HG03108 (cell line): ENCODE results near the gene ZNF362.

Experiments
- ATAC-seq: cut with Tn5 transposase; IDR thresholded peaks from one replicate; pipeline ENCODE4 v1.9.1; 2021; ENCODE audit warnings: moderate library complexity; ENCODE audit not compliant: unreplicated experiment

Gene ZNF362

DNA sequence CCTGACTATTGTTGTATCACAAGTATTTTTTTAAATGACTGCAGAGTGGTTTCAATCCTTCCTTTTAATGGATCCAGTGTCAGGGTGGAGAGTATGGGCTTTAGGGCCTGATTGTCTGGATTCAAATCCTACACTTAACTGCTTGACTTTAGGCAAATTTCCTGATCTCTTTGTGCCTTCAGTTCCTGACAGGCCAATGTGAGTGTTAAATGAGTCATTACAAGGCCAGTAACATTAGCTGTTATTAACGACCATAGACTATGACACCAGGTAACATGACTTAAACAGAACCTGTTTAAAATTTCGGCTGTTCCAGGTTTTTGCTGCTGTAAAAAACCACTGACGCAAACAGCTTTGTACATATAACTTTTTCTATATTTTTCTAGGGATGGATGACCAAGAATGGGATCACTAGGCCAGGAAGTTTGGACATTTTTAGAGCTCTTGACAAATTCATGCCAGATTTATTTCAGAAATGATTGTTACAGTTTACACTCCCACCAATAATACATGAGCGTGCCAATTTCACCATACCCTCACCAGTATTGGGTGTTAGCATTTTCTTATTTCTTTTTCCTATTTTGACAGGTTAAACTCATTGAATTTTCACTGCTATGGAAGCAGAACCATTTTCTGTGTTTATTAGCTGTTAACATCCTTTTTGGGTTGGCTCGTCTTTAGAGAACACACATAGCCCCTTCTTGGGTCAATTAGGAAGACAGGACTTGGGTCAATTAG, 11.3 kb downstream of the ZNF362 start:
- ATAC-seq, result no peak

DNA sequence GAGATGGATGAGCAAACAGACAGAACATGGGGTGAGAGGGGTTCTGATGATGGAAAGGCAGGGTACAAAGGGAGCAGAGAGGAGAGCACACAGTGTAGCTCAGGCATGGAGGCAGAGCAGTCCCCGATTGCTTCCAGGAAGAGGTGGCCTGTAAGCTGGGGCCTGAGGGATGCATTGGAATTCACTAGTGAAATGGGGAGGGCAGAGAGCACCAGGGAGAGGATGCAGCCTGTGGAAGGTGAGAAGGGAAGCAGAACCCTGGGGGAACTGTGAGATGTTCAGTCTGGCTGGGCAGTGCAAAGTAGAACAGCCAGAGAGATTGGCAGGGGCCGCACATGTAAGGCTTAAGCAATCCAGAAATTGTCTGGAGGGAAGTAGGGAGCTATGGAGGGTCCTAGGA, 12.2 kb downstream of the ZNF362 start:
- ATAC-seq, result no peak

DNA sequence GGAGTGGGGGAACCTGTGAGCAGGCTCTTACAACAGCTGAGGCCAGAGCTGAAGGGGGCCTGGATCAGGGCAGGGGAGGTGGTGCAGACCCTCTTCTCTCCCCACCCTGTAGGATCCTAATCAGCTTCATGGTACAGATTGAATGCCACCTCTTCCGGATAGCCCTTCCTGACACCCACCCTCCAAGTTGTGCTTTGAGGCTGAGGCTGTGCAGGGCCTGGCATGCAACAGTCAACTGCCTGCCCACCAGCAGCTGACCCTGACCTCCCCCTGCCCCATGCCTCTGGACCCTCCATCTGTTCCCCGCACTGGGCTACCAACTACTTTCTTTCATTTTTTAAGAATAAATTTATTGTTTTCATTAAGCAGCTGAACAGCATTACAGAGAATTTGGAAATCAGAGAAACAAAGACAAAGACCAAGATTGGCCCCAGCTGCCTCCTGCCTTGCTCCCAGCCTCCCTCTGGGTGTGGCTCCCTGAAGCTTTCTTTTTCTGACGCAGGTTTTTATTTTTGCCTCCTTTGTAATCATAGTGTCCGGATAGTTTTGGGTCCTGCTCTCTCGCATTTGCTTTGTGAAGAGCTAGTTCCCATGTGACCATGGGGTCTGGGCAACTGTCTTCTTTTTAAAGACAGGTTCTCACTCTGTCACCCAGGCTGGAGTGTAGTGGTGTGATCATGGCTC, 12.8 kb downstream of the ZNF362 start:
- ATAC-seq, result no peak

DNA sequence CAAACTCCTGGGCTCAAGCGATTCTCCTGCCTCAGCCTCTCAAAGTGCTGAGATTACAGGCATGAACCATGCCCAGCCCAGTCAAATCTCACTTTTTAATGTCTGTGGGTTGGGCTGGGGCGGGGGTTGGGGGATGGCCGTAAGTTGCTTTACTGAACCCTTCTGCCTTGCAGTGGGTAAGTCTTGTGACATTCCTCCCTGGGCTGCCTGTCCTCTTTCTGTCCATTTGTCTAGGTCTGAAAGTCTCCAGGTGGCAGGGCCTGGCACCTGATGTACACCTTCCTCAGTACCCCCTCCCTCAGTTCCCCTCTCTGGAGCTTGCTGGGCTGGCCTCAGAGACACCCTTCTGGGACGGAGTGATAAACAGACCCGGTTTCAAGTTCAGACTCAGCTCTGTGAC, 13.3 kb downstream of the ZNF362 start:
- no peak for ATAC-seq

DNA sequence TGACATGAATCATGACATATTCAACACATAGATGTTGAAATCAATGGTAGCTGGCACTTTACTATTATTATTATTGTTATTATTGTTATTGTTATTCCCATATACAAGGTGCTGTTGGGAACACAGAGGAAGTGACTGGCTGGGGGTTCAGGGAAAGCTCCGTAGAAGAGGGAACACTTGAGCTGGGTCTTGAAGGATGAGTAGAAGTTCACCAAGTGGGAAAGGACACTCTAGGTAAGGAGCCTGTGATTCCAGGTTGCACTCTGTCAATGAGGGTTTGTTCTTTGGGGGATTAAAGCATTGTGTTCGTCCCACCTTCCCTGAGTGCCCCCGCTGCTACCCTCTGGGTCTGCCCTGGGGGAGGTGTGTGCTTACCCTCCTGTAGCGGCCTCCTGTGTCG, 14.1 kb downstream of the ZNF362 start:
- no peak for ATAC-seq

DNA sequence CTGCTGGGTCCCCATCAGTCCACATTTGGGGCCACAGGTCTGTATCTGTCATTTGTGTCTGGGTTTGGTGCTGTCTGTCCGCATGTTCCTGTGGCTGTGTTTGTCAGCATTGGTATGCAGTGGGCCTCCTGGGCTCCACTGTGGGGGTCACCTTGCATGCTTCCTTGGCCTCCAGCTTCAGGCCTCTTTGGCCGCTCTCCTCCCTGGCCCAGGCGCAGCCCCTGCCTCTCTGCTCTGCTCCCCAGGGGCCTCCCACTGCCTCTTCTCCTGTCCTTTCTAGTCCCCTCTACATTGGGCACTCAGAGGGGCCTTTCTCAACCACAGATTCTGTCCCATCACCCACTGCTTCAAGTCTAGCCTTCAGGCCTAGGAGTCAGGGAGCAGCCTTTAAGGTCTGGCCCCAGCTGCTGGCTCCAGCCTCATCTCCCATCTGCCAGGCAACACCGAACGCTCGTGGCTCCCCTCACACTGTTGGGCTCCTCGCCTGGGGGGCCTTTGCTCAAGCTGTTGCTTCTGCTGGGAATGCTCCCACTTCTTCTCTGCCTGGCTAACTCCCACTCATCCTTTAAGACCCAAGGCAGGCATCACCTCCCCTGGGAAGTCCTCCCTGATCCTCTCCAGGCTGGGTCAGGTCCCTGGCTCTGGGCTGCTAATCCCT, 14.6 kb downstream of the ZNF362 start:
- ATAC-seq, result no peak

DNA sequence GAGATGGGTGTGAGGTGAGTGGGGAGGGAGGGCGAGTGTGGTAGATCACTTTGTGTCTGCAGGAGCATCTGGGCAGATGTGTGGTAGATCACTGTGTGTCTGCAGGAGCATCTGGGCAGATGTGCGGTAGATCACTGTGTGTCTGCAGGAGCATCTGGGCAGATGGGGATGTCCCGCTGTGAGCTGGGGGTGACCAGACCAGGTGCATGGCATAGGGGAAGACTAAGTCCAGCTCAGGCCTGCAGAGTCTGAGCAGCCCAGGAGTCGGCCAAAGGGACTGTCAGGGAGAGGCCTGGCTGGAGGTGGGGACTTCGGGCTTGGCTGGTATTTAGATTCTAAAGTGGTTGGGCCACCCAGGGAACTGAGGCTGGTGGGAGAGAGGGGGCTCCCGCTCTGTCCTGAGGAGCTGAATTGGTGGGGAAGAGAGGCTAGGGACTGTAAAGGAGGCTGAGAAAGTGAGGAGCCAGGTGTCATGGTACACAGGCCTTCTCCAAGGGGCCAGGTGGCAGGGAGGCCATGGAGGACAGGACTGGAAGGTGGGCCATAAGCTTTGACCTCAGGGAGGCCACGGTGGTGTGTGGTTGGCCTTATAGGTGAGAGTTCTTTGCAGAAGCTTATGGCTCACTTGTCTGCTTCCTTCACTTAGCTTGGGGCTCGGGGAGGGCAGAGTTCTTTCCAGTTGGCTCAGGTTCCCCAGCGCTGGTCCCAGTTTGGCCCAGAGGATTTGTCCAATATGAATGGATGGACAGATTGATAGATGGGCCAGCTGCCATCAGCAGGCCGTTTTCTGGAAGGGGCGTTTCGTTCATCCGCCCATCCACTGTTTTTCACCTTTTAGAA, 15.6 kb downstream of the ZNF362 start:
- ATAC-seq, result no peak

DNA sequence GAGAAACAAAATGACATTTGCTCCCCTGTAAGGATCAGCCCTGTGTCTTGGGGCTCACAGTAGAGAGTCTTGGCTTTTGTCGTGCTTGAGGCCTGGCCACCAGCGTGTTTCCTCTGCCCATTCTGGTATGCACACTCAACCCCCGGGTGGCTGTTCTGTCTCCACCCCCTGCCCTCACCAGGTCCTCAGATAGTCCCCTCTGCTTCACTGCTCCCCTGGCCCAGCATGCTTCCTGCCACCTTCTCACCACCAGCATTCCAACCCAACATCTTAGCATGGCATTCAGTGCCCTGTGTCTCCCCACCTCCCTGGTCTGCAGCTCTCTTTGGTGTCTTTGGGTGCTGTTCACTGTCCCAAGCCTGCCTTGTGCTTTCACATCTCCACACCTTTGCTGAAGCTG, 16.2 kb downstream of the ZNF362 start:
- ATAC-seq, result no peak

DNA sequence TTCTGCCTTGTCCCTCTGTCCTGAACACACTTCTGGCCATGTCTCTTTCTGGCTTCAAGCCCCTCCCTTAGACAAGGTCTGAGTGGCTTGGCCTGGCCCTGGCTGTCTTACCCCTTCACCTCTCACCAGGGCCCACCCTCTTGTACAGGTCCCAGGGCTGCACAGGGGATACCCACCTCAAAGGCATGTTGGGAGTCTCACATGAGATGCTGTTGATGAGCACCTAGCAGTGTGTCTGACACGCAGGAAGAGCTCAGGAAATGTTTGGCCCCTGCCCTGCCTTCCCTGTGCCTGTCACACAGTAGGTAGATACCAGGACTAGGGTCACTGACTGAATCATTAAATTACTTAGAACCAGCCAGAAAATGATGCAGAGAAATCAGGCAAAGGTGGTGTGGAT, 16.6 kb downstream of the ZNF362 start:
- no peak for ATAC-seq

DNA sequence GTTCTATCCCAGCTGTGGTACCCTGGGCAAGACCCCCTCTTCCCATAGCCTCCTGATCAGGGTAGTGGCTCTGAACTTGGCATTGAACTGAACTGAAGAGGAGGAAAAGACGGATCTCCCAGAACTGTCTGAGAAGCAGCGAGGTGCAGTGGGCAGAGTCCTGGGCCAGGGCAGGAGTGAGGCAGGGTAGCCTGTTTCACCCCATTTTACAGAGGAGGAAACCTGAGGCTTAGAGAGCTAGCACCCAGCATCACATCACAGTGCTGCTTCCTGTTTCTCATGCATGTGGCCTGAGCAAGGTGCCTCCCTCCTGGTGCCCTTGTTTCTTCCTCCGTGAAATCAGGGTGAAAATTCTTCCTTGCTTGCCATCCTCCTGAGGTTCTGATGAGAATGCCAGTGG, 17.1 kb downstream of the ZNF362 start:
- ATAC-seq, result no peak

DNA sequence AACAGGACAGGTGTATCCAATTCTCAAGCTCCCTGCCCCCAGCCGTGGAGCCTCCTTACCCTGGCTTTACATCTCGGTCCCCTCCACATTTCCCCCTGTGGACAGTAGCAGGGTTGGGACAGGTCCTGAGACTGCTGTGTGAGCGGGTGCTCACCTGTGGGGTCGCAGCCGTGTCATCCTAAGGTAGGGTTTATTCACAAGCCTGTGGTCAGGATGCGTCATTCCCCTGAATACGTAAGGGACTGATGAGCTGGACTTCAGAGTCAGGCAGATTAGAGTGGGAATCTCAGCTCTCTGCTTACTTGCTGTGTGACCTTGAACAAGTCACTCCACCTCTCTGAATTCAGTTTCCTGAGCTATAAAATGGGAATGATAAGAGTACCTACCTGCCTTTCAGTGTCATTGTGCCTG, 17.7 kb downstream of the ZNF362 start:
- ATAC-seq, result no peak

DNA sequence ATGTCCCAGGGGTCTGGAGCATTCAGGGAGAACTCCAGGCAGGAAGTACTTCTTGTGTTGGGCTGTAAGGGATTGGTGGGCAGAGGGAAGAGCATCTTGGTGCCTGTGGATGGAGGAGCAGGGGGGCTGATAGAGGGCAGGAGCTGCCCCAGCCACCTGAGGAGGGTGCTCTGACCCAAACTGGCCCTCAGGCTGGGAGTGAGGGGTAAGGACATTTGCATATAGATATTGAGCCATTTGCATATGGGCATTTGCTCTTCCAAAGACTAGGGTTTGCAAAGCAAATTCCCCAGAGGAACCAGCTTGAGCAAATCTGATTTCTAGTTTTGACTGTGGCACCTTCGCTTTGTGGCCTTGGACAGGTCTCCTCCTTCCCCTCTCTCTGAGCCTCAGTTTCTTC, 18.2 kb downstream of the ZNF362 start:
- ATAC-seq, result no peak

DNA sequence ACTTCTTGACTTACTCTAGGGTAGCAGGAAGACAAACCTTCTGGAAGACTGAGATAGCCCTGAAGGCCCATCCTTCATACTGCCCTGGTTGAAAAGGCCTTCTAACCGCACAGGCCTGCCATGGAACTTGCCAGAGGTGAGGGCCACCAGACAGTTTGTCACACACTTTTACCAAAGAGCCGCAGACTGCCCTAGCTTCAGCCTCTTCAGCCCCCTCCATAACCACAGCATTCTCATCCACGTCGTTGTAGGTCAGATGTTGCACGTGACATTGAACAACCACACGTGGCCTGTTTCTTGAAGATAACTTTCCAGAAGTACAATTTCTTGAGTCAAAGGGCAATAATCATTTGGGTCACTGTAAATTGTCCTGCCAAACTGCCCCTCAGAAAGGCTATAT, 18.9 kb downstream of the ZNF362 start:
- no peak for ATAC-seq

DNA sequence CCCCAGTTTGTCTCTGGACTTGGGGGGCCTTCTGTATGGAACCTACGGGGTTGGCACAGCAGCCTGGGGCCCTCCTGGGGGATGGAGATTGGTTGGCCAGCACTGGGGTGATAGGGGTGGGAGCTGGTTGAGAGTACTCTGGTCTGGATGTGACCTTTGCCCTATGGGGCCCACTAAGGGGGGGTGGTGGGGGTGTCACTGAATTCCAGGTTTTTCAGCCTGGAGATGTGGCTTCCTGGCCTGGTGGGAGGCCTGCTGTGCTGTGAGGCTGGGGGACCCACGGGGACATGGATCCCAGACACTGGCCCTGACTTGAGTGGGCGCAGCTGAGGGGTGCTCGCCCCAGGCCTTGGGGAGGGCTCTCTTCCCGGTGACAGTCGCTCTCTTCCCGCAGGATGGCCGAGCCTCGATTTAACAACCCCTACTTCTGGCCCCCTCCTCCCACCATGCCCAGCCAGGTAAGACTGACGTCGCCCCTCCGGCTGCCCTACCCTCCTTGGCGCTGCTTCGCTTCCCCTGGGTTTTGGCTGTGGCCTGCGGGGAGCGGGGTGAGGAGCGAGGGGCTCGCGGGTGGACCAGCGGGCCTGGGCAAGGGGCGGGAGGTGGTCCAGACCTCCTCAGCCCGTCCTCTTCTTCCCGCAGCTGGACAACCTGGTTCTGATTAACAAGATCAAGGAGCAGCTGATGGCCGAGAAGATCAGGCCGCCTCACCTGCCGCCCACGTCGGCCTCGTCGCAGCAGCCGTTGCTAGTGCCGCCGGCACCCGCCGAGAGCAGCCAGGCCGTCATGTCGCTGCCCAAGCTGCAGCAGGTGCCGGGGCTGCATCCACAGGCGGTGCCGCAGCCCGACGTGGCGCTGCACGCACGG, 19.6 kb downstream of the ZNF362 start:
- no peak for ATAC-seq

DNA sequence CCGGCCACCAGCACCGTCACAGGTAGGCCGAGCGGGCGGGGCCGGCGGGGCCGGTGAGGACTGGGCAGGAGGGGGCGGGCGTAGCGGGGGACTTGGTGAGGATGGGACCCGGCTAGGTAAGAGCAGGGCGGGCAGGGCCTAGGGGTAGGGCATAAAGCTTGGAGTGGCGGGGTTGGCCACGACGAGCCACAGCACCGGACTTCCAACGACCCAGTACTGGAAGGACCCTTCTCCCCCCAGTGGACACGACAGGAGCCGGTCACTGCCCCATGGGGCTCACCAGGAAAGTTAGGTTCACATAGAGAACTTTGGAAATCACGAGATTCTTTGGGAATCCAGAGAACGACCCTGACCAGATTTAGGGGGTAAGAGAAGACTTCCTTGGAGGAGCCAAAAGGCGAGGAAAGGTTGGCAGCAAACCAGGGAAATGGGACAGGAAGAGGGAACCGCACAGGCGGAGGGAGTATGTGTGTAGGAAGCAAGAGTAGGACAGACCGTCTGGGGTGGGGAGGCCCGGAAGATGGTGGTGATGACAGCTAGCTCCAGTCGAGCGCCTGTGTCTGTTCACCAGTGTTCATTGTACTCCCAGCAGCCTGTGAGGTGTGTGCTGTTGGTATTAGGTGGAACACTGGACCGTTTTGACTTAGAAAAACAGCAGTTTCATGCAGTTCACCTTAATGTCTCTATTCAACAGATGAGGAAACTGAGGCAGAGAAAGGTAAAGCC, 20.4 kb downstream of the ZNF362 start:
- no peak for ATAC-seq

DNA sequence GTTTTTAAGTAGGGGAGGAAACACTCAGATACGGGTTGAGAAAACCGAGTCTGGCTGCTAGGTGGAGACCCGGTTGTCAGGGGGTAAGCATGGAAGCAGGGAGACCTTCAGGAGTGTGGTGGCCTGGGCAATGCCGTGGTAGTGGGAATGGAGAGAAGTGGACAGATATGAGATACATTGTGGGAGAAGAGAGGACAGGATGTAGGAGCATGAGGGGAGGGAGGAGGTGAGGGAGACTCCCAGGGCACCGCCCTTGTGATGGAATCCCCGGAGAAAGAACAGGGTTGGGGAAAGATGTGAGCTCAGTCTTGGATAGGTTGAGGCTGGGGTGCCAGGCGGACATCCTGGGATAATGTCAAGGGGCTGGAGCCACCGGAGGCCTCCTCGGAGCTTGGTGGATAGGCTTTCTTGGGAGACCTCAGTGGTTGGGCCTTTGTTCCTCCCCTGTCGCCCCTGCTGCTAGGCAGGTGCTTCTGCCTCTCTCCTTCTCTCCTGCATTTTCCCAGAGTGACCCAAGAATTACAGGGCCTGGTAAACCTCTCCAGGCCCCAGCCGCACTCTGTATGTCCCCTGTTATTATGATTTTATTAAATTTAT, 21.3 kb downstream of the ZNF362 start:
- ATAC-seq, result no peak

DNA sequence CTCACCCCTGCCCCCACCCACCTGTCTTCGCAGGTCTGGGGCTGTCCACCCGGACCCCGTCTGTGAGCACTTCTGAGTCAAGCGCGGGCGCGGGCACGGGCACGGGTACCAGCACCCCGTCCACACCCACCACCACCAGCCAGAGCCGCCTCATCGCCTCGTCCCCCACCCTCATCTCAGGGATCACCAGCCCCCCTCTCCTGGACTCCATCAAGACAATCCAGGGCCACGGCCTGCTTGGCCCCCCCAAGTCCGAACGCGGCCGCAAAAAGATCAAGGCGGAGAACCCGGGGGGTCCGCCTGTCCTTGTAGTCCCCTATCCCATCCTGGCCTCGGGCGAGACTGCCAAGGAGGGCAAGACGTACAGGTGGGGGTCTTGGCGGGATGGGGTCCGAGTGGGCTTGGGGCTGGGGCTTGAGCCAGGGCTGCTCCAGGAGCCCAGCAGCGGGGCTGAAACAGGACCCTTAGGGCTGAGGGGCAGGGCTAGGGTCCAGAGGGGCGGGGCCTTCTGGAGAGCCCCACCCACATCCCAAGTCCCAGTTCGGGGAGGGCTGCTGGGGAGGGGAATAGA, 23.9 kb downstream of the ZNF362 start:
- ATAC-seq, result no peak

DNA sequence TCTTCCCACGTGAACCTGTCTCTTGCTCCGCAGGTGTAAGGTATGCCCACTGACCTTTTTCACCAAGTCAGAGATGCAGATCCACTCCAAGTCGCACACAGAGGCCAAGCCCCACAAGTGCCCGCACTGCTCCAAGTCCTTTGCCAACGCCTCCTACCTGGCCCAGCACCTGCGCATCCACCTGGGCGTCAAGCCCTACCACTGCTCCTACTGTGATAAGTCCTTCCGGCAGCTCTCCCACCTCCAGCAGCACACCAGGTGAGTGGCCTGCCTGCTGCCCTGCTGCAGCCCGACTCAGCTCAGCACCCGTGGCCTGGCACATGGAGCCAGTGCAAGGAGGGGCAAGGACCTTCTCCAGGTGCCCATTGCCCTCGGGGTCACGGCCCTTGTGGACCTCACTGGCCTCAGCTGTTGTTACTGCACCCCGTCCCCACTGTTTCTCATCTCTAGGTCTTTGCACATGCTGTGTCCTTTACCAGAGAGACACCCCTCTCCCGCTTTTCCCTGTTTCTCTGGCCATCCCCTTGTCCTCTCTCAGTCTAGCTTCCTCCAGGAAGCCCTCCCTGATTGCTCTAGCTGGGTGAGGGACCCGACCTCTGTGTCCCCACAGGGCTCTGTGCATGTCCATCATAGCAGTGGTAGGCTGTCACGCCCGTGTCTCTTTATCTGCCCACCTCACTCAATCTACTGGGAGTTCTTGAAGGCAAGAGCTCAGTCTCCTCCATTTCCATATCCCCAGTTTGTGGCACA, 25.4 kb downstream of the ZNF362 start:
- no peak for ATAC-seq
